T-cell (primary cell): ENCODE data around the gene PRKAR2B. TPM values are rescaled to one million over a fixed set of nuclear protein-coding genes. Genes with fewer than 3 reads are reported as not detected.

ENCODE experiments used
- ATAC-seq, 4 experiments: fragments of 200-7000 bp in 3 of 4; fragments of 150-1000 bp in 1 of 4; cut with Tn5 transposase; replicated peaks in 1 of 4; 1 replicate in 3 of 4; 2 replicates in 1 of 4; pipeline ENCODE4 v1.10.0; 2021; ENCODE audit warnings: moderate library complexity in 3 of 4, mild to moderate bottlenecking in 2 of 4, moderate number of reproducible peaks in 1 of 4
- CTCF ChIA-PET, 2 donors: fragments of 300-600 bp; sonication (Branson Sonifier 250); formaldehyde crosslinking; loops; one replicate each; lab custom pipeline; 2022; ENCODE audit warnings: antibody characterized with exemption in 2 of 2; lab: Charles Lee
- POLR2A ChIA-PET, 2 donors: fragments of 300-600 bp; sonication (Branson Sonifier 250); formaldehyde crosslinking; loops; one replicate each; lab custom pipeline; 2022; ENCODE audit warnings: antibody characterized with exemption in 2 of 2; lab: Charles Lee
- DNase-seq, 35 experiments: peaks; one replicate each; pipeline versions ENCODE4 v3.0.0 to v3.0.0-alpha.2; 2013 to 2023
- H3K27ac ChIP-seq: one replicate; pipeline ENCODE4 v1.5.1; 2013; ENCODE audit warnings: low read length
- H3K27me3 ChIP-seq, 2 experiments: replicated peaks in 1 of 2; 1 replicate in 1 of 2; 2 replicates in 1 of 2; pipeline versions ENCODE4 v1.6.1 to v1.7.0; 2013; ENCODE audit warnings: low read length in 1 of 2, mixed read lengths in 1 of 2; ENCODE audit not compliant: control insufficient read depth in 2 of 2, insufficient read depth in 2 of 2; ENCODE audit errors: extremely low read depth in 1 of 2
- H3K36me3 ChIP-seq, 2 donors: 1 replicate in 1 of 2; 2 replicates in 1 of 2; pipeline versions ENCODE4 v1.6.1 to v1.7.0; 2013; ENCODE audit warnings: low read length in 1 of 2; ENCODE audit not compliant: control insufficient read depth in 2 of 2, insufficient read depth in 1 of 2; ENCODE audit errors: extremely low read depth in 1 of 2
- H3K4me1 ChIP-seq, 2 experiments: 1 replicate in 1 of 2; 2 replicates in 1 of 2; pipeline versions ENCODE4 v1.6.1 to v1.7.0; 2013; ENCODE audit warnings: low read length in 2 of 2, mixed read lengths in 1 of 2; ENCODE audit not compliant: insufficient read depth in 2 of 2, control insufficient read depth in 1 of 2; ENCODE audit errors: extremely low read depth in 1 of 2
- H3K4me3 ChIP-seq, 2 donors: 1 replicate in 1 of 2; 2 replicates in 1 of 2; pipeline versions ENCODE4 v1.5.1 to v1.7.0; 2013; ENCODE audit warnings: mild to moderate bottlenecking in 2 of 2, low read length in 1 of 2, moderate library complexity in 1 of 2; ENCODE audit not compliant: control insufficient read depth in 1 of 2; ENCODE audit errors: extremely low read depth in 1 of 2
- H3K9me3 ChIP-seq: 2 replicates; pipeline ENCODE4 v1.7.0; 2013
- H3K27ac Mint-ChIP-seq, 2 donors: one replicate each; pipeline ENCODE4 v1.8.0; 2020 to 2021; ENCODE audit warnings: mild to moderate bottlenecking in 2 of 2, mixed read lengths in 2 of 2
- H3K27me3 Mint-ChIP-seq, 2 donors: one replicate each; pipeline ENCODE4 v1.8.0; 2021 to 2022; ENCODE audit warnings: mixed read lengths in 2 of 2
- H3K36me3 Mint-ChIP-seq: one replicate; pipeline ENCODE4 v1.8.0; 2021; ENCODE audit warnings: mixed read lengths
- H3K4me1 Mint-ChIP-seq, 3 donors: one replicate each; pipeline ENCODE4 v1.8.0; 2020 to 2022; ENCODE audit warnings: mixed read lengths in 3 of 3, mild to moderate bottlenecking in 1 of 3
- H3K4me3 Mint-ChIP-seq, 3 donors: one replicate each; pipeline ENCODE4 v1.8.0; 2020 to 2022; ENCODE audit warnings: mild to moderate bottlenecking in 3 of 3, mixed read lengths in 3 of 3, moderate library complexity in 3 of 3
- H3K9me3 Mint-ChIP-seq, 3 donors: one replicate each; pipeline ENCODE4 v1.8.0; 2020 to 2022; ENCODE audit warnings: mixed read lengths in 3 of 3
- WGBS: methylation state at CpG from one replicate; pipeline ENCODE4 v1.1.5; 2013; ENCODE audit warnings: missing lambda C conversion rate; ENCODE audit not compliant: insufficient coverage; 5-methylcytosine and 5-hydroxymethylcytosine counted together
- total RNA-seq, 35 experiments: library from RNA in 6 of 35; stranded (reverse) in 6 of 35; fragments of 120-200 nt in 1 of 35; gene quantifications; one replicate each; pipeline versions ENCODE4 v1.2.1 to v1.2.4 and lab custom pipeline; 2013 to 2026

PRKAR2B gene
- total RNA-seq, 5 donors from 2014 or later (not counting 1 experiment from before 2014, with no cell fraction given) = 0.58 to 2.2 (median 1.0) TPM

GRCh38 chr7:107158028-107158427 lies 113.5 kb downstream of the PRKAR2B start:
- no peaks in the 10 kb centered on the region for H3K36me3 ChIP-seq
- no peaks in the 10 kb centered on the region for H3K4me1 Mint-ChIP-seq
- ATAC-seq (no peak), DNase-seq (no peak)
- WGBS = 40% methylated on average over 1 of the region's 2 CpGs
- no peaks in the 10 kb centered on the region for H3K27me3 Mint-ChIP-seq
- H3K9me3 ChIP-seq = no peaks in the 10 kb centered on the region
- no peak overlapping the region for H3K27ac Mint-ChIP-seq
- H3K36me3 Mint-ChIP-seq = no peaks in the 10 kb centered on the region
- H3K27ac ChIP-seq = no peak overlapping the region
- H3K4me3 Mint-ChIP-seq = no peak overlapping the region
- CTCF ChIA-PET = no interaction called here
- no peaks in the 10 kb centered on the region for H3K27me3 ChIP-seq
- no peaks in the 10 kb centered on the region for H3K4me1 ChIP-seq
- H3K9me3 Mint-ChIP-seq = no peaks in the 10 kb centered on the region
- no peak overlapping the region for H3K4me3 ChIP-seq
- POLR2A ChIA-PET = no interaction called here

DNA sequence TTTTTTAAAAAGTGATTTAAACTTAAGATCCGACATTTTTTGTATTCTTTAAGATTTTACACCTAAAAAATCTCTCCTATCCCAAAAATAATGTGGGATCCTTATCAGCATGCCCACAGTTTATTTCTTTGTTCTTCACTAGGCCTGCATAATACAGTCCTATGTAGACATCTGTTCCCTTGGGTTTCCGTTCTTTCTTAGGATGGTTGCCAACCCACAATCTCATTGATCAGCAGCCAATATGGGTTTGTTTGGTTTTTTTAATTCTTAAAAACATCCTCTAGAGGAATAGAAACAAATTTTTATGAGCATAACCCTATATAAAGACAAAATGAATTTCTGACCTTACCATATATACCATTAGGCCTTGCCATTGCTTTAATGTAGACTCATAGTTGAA lies 115.9 kb downstream of the PRKAR2B start:
- no peak overlapping the region for H3K27ac ChIP-seq
- no peak overlapping the region for H3K4me3 Mint-ChIP-seq
- peaks cover 2 to 4% of the 10 kb centered on the region in 2 donors for H3K27me3 Mint-ChIP-seq
- H3K9me3 Mint-ChIP-seq = no peaks in the 10 kb centered on the region
- ChIA-PET POLR2A (no interaction called here), CTCF (interaction anchor here in 1 of 2 donors (0.9 to 1.0 kb wide), 2 partner anchors 8 to 9 kb away, joined by 3 to 4 read pairs; no protein-coding TSS in a partner anchor)
- H3K27ac Mint-ChIP-seq = peak overlapping the region in 1 of 2 donors; percentile 16
- H3K4me1 Mint-ChIP-seq = no peaks in the 10 kb centered on the region
- no CpG with 5 or more reads among the region's 2 CpGs for WGBS
- ATAC-seq = no peak
- H3K36me3 ChIP-seq = no peaks in the 10 kb centered on the region
- DNase-seq = no peak
- H3K9me3 ChIP-seq = no peaks in the 10 kb centered on the region
- no peaks in the 10 kb centered on the region for H3K36me3 Mint-ChIP-seq
- H3K27me3 ChIP-seq = no peaks in the 10 kb centered on the region
- no peak overlapping the region for H3K4me3 ChIP-seq
- no peaks in the 10 kb centered on the region for H3K4me1 ChIP-seq

DNA sequence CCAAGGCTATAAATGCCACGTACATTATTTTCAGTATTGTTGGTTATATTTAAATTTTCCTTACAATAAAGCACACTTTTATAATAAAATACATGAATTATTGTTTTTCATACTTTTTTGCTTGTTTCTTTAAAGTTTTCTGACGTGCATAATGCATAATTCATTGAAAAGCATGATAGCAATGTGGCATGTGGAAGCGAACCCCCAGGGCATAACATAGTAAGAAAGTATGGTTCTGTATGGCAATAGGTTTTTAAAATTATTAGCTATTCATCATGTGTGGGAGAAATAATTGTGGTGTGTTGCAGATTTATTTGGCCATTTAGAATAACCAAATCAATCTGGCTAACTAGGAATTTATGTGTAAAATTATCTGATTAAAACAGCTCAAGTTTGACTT lies 116.9 kb downstream of the PRKAR2B start:
- no peaks in the 10 kb centered on the region for H3K27me3 ChIP-seq
- CTCF ChIA-PET = interaction anchor here (0.6 to 1.0 kb wide), 3 partner anchors 8 to 101 kb away, joined by 3 to 4 read pairs (median 3); no protein-coding TSS in a partner anchor
- H3K4me3 ChIP-seq = no peak overlapping the region
- Mint-ChIP-seq H3K27me3 (peaks cover 2 to 5% of the 10 kb centered on the region in 2 donors), H3K4me1 (peaks cover 0 to 4% (median 0%) of the 10 kb centered on the region in 3 donors), H3K4me3 (no peak overlapping the region), H3K27ac (no peak overlapping the region), H3K9me3 (no peaks in the 10 kb centered on the region), H3K36me3 (no peaks in the 10 kb centered on the region)
- no peak for ATAC-seq
- H3K9me3 ChIP-seq = no peaks in the 10 kb centered on the region
- no CpG with 5 or more reads among the region's 3 CpGs for WGBS
- POLR2A ChIA-PET = interaction anchor here in 1 of 2 donors (0.6 kb wide), 1 partner anchor 41 kb away, joined by 4 read pairs; no protein-coding TSS in a partner anchor
- H3K4me1 ChIP-seq = peaks cover 0 to under 1% of the 10 kb centered on the region in 2 experiments
- H3K27ac ChIP-seq = no peak overlapping the region
- DNase-seq = no peak
- no peaks in the 10 kb centered on the region for H3K36me3 ChIP-seq

DNA sequence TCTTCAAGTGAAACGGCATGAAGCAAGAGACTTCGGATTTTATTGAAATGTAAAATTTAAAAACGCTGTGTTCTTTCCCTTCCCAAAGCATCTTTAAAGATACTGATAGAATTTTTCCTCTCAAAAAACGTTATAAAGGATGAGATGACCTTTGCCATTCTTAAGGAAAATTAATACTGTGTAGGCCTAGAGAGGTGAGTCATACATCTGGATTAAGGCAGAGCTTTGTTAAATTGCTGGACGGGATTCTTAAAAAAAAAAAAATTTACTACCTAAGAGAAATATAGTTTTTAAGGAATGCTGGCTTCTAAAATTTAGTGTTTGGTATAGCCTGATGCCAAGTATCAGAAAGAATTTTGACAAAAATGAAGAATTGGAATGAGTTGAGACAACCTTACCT lies 118.0 kb downstream of the PRKAR2B start:
- no peak for ATAC-seq
- Histone ChIP-seq H3K27ac (no peak overlapping the region), H3K4me1 (peaks cover 0 to 10% of the 10 kb centered on the region in 2 experiments), H3K36me3 (no peaks in the 10 kb centered on the region), H3K4me3 (no peak overlapping the region), H3K27me3 (no peaks in the 10 kb centered on the region), H3K9me3 (no peaks in the 10 kb centered on the region)
- ChIA-PET CTCF (interaction anchor here in 1 of 2 donors (0.7 to 0.9 kb wide), 2 partner anchors 12 to 627 kb away, joined by 3 read pairs; no protein-coding TSS in a partner anchor), POLR2A (interaction anchor here (0.6 to 0.7 kb wide), 2 partner anchors 12 to 1795 kb away, joined by 3 read pairs; no protein-coding TSS in a partner anchor)
- no peak overlapping the region for H3K27ac Mint-ChIP-seq
- no CpG with 5 or more reads among the region's 5 CpGs for WGBS
- H3K27me3 Mint-ChIP-seq = peaks cover 2 to 5% of the 10 kb centered on the region in 2 donors
- DNase-seq = no peak
- no peaks in the 10 kb centered on the region for H3K9me3 Mint-ChIP-seq
- no peaks in the 10 kb centered on the region for H3K36me3 Mint-ChIP-seq
- peaks cover 3 to 11% (median 4%) of the 10 kb centered on the region in 3 donors for H3K4me1 Mint-ChIP-seq
- H3K4me3 Mint-ChIP-seq = no peak overlapping the region

DNA sequence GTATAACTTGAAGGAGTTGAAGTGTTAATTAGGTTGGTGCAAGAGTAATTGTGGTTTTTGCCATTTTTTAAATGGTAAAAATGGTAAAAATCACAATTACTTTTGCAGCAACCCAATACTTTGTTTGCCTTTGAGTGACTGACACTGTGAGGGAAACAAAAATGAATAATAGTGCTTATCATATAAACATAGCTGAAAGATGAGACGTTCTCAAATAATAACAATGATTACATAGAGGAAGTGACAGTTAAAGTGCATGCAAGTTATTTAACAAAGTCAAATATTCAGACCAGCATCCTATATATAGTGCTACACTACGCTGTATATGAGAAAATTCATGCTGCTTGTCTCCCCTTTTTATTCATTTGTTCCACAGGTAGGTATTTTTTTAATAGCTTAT lies 119.6 kb downstream of the PRKAR2B start:
- H3K27ac ChIP-seq = no peak overlapping the region
- peaks cover 5 to 10% of the 10 kb centered on the region in 2 experiments for H3K4me1 ChIP-seq
- ChIA-PET POLR2A (interaction anchor here in 1 of 2 donors (0.6 to 0.7 kb wide), 2 partner anchors 292 to 888 kb away, joined by 4 to 5 read pairs; no protein-coding TSS in a partner anchor), CTCF (interaction anchor here (0.6 to 1.6 kb wide), 7 partner anchors 14 to 373 kb away, joined by 3 to 6 read pairs (median 4); no protein-coding TSS in a partner anchor)
- DNase-seq (no peak), ATAC-seq (no peak)
- Mint-ChIP-seq H3K36me3 (no peaks in the 10 kb centered on the region), H3K4me3 (no peak overlapping the region), H3K9me3 (no peaks in the 10 kb centered on the region), H3K27me3 (peaks cover 2 to 5% of the 10 kb centered on the region in 2 donors), H3K4me1 (peaks cover 6 to 17% (median 10%) of the 10 kb centered on the region in 3 donors), H3K27ac (peak overlapping the region in 1 of 2 donors; percentile 44)
- no CpG with 5 or more reads among the region's 2 CpGs for WGBS
- no peaks in the 10 kb centered on the region for H3K27me3 ChIP-seq
- H3K9me3 ChIP-seq = no peaks in the 10 kb centered on the region
- H3K36me3 ChIP-seq = no peaks in the 10 kb centered on the region
- no peak overlapping the region for H3K4me3 ChIP-seq

DNA sequence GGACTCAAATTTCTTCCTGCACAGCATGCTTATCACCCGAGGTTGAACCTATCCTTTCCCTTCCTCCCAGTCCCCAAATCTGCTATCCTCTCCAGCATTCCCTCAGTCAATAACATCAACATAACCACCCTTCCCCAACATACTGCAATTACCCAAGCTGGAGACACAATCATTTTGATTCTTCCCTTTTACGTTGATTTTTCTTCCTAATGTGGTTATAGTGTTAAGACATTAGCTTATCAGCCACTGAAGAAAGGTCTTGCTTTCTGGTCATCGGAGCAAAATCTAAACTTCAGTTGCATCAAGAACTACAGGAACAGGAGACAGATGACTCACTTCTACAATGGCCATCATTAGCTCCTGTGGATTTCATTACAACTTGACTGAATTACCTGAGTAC lies 120.8 kb downstream of the PRKAR2B start:
- ATAC-seq = no peak
- Histone ChIP-seq H3K27ac (no peak overlapping the region), H3K4me3 (no peak overlapping the region), H3K4me1 (peaks cover 8 to 16% of the 10 kb centered on the region in 2 experiments), H3K9me3 (no peaks in the 10 kb centered on the region), H3K36me3 (no peaks in the 10 kb centered on the region), H3K27me3 (no peaks in the 10 kb centered on the region)
- Mint-ChIP-seq H3K27ac (no peak overlapping the region), H3K4me3 (no peak overlapping the region), H3K36me3 (no peaks in the 10 kb centered on the region), H3K4me1 (peaks cover 14 to 23% (median 15%) of the 10 kb centered on the region in 3 donors), H3K9me3 (no peaks in the 10 kb centered on the region), H3K27me3 (peaks cover 2 to 5% of the 10 kb centered on the region in 2 donors)
- DNase-seq = no peak
- WGBS = 57% methylated on average over 1 of the region's 3 CpGs
- POLR2A ChIA-PET = no interaction called here
- CTCF ChIA-PET = interaction anchor here (1.4 to 1.6 kb wide), 2 partner anchors 17 to 372 kb away, joined by 5 to 6 read pairs; no protein-coding TSS in a partner anchor
